ENCODE measurements around the gene PDXK.

GRCh38 chr21:43755820-43756594 is 37.1 kb downstream of the PDXK start:
- TF ChIP-seq ZNF384 (IDR thresholded peaks at IDR 0.05; ENCODE audit: borderline replicate concordance, low read depth, low read length) (no peak), MXI1 (IDR thresholded peaks at IDR 0.05; ENCODE audit: low read depth, low read length) (no peak), ATF2 (IDR thresholded peaks at IDR 0.05; ENCODE audit: low read length) (no peak), BHLHE40 (IDR thresholded peaks at IDR 0.05; ENCODE audit: borderline replicate concordance in 1 of 2, low read depth in 2 of 2, low read length in 1 of 2) (no peak), CTCF (IDR thresholded peaks at IDR 0.05 in 2 of 3, conservative IDR thresholded peaks at IDR 0.05 in 1 of 3; ENCODE audit: control insufficient read depth in 2 of 3, extremely low read depth in 1 of 3, insufficient read depth in 1 of 3, low read depth in 3 of 3, low read length in 3 of 3) (no peak), MTA3 (IDR thresholded peaks at IDR 0.05; ENCODE audit: borderline replicate concordance, low read length) (no peak), PBX3 (IDR thresholded peaks at IDR 0.05; ENCODE audit: insufficient replicate concordance, low read depth, low read length) (no peak)

Data from GM12878 (cell line).